Immature natural killer cell (primary cell): ENCODE measurements around the gene PLPPR2. TPM values are rescaled to one million over a fixed set of nuclear protein-coding genes. Genes with fewer than 3 reads are reported as not detected.
A peak's percentile ranks its signal among the peaks of the same experiment; 100 is the strongest.

ENCODE experiments used
- DNase-seq, 3 donors: peaks; one replicate each; pipeline ENCODE4 v3.0.0; 2022; ENCODE audit warnings: mixed read lengths in 1 of 3
- H3K27ac Mint-ChIP-seq, 6 donors: one replicate each; pipeline ENCODE4 v1.8.0; 2020; ENCODE audit warnings: mixed read lengths in 6 of 6, mild to moderate bottlenecking in 5 of 6, inconsistent platforms in 4 of 6, moderate library complexity in 3 of 6
- H3K27me3 Mint-ChIP-seq, 3 donors: one replicate each; pipeline ENCODE4 v1.8.0; 2020 to 2021; ENCODE audit warnings: low read depth in 3 of 3, mild to moderate bottlenecking in 3 of 3, mixed read lengths in 3 of 3, moderate library complexity in 3 of 3, inconsistent platforms in 1 of 3
- H3K36me3 Mint-ChIP-seq, 3 donors: one replicate each; pipeline ENCODE4 v1.8.0; 2020; ENCODE audit warnings: mixed read lengths in 3 of 3, inconsistent platforms in 2 of 3, mild to moderate bottlenecking in 2 of 3
- H3K4me1 Mint-ChIP-seq, 2 donors: one replicate each; pipeline ENCODE4 v1.8.0; 2020; ENCODE audit warnings: inconsistent platforms in 2 of 2, mild to moderate bottlenecking in 2 of 2, mixed read lengths in 2 of 2, moderate library complexity in 1 of 2
- H3K4me3 Mint-ChIP-seq, 5 donors: one replicate each; pipeline ENCODE4 v1.8.0; 2020; ENCODE audit warnings: mild to moderate bottlenecking in 5 of 5, mixed read lengths in 5 of 5, inconsistent platforms in 3 of 5, moderate library complexity in 3 of 5
- H3K9me3 Mint-ChIP-seq, 6 donors: one replicate each; pipeline ENCODE4 v1.8.0; 2020; ENCODE audit warnings: mild to moderate bottlenecking in 6 of 6, mixed read lengths in 6 of 6, inconsistent platforms in 4 of 6, moderate library complexity in 3 of 6
- polyA plus RNA-seq, 3 donors: library from polyadenylated mRNA; unstranded; fragments of 300-500 nt; fragmentation: Illumina TruSeq; gene quantifications; one replicate each; pipeline ENCODE4 v1.2.3, GENCODE V29; 2021

The PLPPR2 gene
- polyA plus RNA-seq, 3 donors from 2014 or later = 1.2 to 2.7 (median 1.8) TPM

GRCh38 chr19:11380653-11381537 is 25.7 kb downstream of the PLPPR2 start:
- Mint-ChIP-seq H3K36me3 (peaks cover 4% of the 10 kb centered on the region in 3 donors), H3K4me3 (peak overlapping the region; percentile 84 to 99 (median 97)), H3K27ac (peak overlapping the region; percentile 95 to 100 (median 96)), H3K9me3 (no peaks in the 10 kb centered on the region), H3K27me3 (peaks cover 9 to 25% (median 20%) of the 10 kb centered on the region in 3 donors), H3K4me1 (peaks cover 28 to 38% of the 10 kb centered on the region in 2 donors)
- peak; percentile 96 for DNase-seq

GRCh38 chr19:11382898-11383705 is 27.9 kb downstream of the PLPPR2 start:
- Mint-ChIP-seq H3K4me3 (peak overlapping the region; percentile 56 to 72 (median 65)), H3K36me3 (no peaks in the 10 kb centered on the region), H3K4me1 (peaks cover 28 to 29% of the 10 kb centered on the region in 2 donors), H3K27ac (peak overlapping the region in 4 of 6 donors; percentile 85 to 100 (median 88)), H3K27me3 (peaks cover 11 to 25% (median 20%) of the 10 kb centered on the region in 3 donors), H3K9me3 (no peaks in the 10 kb centered on the region)
- peak; percentile 39 to 52 (median 42) for DNase-seq

GRCh38 chr19:11383706-11384048 is 28.4 kb downstream of the PLPPR2 start:
- peaks cover 28 to 29% of the 10 kb centered on the region in 2 donors for H3K4me1 Mint-ChIP-seq
- no peaks in the 10 kb centered on the region for H3K36me3 Mint-ChIP-seq
- H3K27me3 Mint-ChIP-seq = peaks cover 11 to 25% (median 20%) of the 10 kb centered on the region in 3 donors
- no peaks in the 10 kb centered on the region for H3K9me3 Mint-ChIP-seq
- no peak overlapping the region for H3K27ac Mint-ChIP-seq
- no peak overlapping the region for H3K4me3 Mint-ChIP-seq
- no peak for DNase-seq

GRCh38 chr19:11384778-11385129 is 29.5 kb downstream of the PLPPR2 start:
- peaks cover 28 to 29% of the 10 kb centered on the region in 2 donors for H3K4me1 Mint-ChIP-seq
- H3K9me3 Mint-ChIP-seq = no peaks in the 10 kb centered on the region
- no peaks in the 10 kb centered on the region for H3K36me3 Mint-ChIP-seq
- DNase-seq = no peak
- H3K27me3 Mint-ChIP-seq = peaks cover 11 to 25% (median 20%) of the 10 kb centered on the region in 3 donors
- no peak overlapping the region for H3K4me3 Mint-ChIP-seq
- no peak overlapping the region for H3K27ac Mint-ChIP-seq

- Mint-ChIP-seq H3K4me1 (peaks cover 7 to 8% of the 10 kb centered on the region in 2 donors), H3K27me3 (peaks cover 2 to 9% (median 7%) of the 10 kb centered on the region in 3 donors), H3K4me3 (no peak overlapping the region), H3K27ac (no peak overlapping the region), H3K36me3 (no peaks in the 10 kb centered on the region), H3K9me3 (peaks cover 0 to 3% (median 0%) of the 10 kb centered on the region in 6 donors)
- no peak for DNase-seq
Measured at GRCh38 chr19:11387162-11388034, 32.2 kb downstream of the PLPPR2 start.

GRCh38 chr19:11390359-11390758 is 35.1 kb downstream of the PLPPR2 start:
- Mint-ChIP-seq H3K27me3 (peaks cover 0 to 7% (median under 1%) of the 10 kb centered on the region in 3 donors), H3K4me1 (peaks cover 0 to 2% of the 10 kb centered on the region in 2 donors), H3K36me3 (peaks cover 0 to 2% (median 0%) of the 10 kb centered on the region in 3 donors), H3K9me3 (peaks cover 0 to 3% (median 0%) of the 10 kb centered on the region in 6 donors), H3K27ac (peak overlapping the region in 1 of 6 donors; percentile 56), H3K4me3 (no peak overlapping the region)
- DNase-seq = no peak

- no peak overlapping the region for H3K27ac Mint-ChIP-seq
- peaks cover 0 to 3% (median 0%) of the 10 kb centered on the region in 3 donors for H3K36me3 Mint-ChIP-seq
- peaks cover 0 to 2% of the 10 kb centered on the region in 2 donors for H3K4me1 Mint-ChIP-seq
- H3K9me3 Mint-ChIP-seq = peaks cover 0 to 3% (median 0%) of the 10 kb centered on the region in 6 donors
- H3K27me3 Mint-ChIP-seq = peaks cover 0 to 7% (median 0%) of the 10 kb centered on the region in 3 donors
- no peak for DNase-seq
- no peak overlapping the region for H3K4me3 Mint-ChIP-seq
Measured at GRCh38 chr19:11390933-11391680, 35.9 kb downstream of the PLPPR2 start.

GRCh38 chr19:11397089-11397610 is 41.9 kb downstream of the PLPPR2 start:
- Mint-ChIP-seq H3K4me3 (no peak overlapping the region), H3K9me3 (peaks cover 0 to 2% (median 0%) of the 10 kb centered on the region in 6 donors), H3K27me3 (peaks cover 0 to 5% (median 2%) of the 10 kb centered on the region in 3 donors), H3K4me1 (peaks cover 0 to 2% of the 10 kb centered on the region in 2 donors), H3K27ac (no peak overlapping the region), H3K36me3 (peaks cover 0 to 3% (median 0%) of the 10 kb centered on the region in 3 donors)
- DNase-seq = no peak

- no peaks in the 10 kb centered on the region for H3K4me1 Mint-ChIP-seq
- peaks cover 0 to 3% (median 0%) of the 10 kb centered on the region in 3 donors for H3K36me3 Mint-ChIP-seq
- H3K27me3 Mint-ChIP-seq = peaks cover 0 to 2% (median 2%) of the 10 kb centered on the region in 3 donors
- no peak overlapping the region for H3K4me3 Mint-ChIP-seq
- H3K27ac Mint-ChIP-seq = no peak overlapping the region
- H3K9me3 Mint-ChIP-seq = peaks cover 0 to 2% (median 0%) of the 10 kb centered on the region in 6 donors
- DNase-seq = no peak
Measured at GRCh38 chr19:11399667-11400066, 44.4 kb downstream of the PLPPR2 start.

- no peak overlapping the region for H3K4me3 Mint-ChIP-seq
- no peaks in the 10 kb centered on the region for H3K36me3 Mint-ChIP-seq
- H3K4me1 Mint-ChIP-seq = no peaks in the 10 kb centered on the region
- DNase-seq = no peak
- peaks cover 0 to 2% (median 0%) of the 10 kb centered on the region in 6 donors for H3K9me3 Mint-ChIP-seq
- no peak overlapping the region for H3K27ac Mint-ChIP-seq
- H3K27me3 Mint-ChIP-seq = peaks cover 0 to 2% (median 0%) of the 10 kb centered on the region in 3 donors
Measured at GRCh38 chr19:11400798-11401197, 45.6 kb downstream of the PLPPR2 start.

GRCh38 chr19:11401808-11402543 is 46.7 kb downstream of the PLPPR2 start:
- Mint-ChIP-seq H3K36me3 (no peaks in the 10 kb centered on the region), H3K9me3 (peaks cover 0 to 2% (median 0%) of the 10 kb centered on the region in 6 donors), H3K27me3 (peaks cover 0 to 2% (median 0%) of the 10 kb centered on the region in 3 donors), H3K4me1 (no peaks in the 10 kb centered on the region), H3K4me3 (no peak overlapping the region), H3K27ac (no peak overlapping the region)
- no peak for DNase-seq
